ENCODE measurements around the gene MVP.
A peak's percentile ranks its signal among the peaks of the same experiment; 100 is the strongest.

Gene MVP

GRCh38 chr16:29804455-29805231, 15.6 kb upstream of the MVP start:
- no peak for DNase-seq

DNA sequence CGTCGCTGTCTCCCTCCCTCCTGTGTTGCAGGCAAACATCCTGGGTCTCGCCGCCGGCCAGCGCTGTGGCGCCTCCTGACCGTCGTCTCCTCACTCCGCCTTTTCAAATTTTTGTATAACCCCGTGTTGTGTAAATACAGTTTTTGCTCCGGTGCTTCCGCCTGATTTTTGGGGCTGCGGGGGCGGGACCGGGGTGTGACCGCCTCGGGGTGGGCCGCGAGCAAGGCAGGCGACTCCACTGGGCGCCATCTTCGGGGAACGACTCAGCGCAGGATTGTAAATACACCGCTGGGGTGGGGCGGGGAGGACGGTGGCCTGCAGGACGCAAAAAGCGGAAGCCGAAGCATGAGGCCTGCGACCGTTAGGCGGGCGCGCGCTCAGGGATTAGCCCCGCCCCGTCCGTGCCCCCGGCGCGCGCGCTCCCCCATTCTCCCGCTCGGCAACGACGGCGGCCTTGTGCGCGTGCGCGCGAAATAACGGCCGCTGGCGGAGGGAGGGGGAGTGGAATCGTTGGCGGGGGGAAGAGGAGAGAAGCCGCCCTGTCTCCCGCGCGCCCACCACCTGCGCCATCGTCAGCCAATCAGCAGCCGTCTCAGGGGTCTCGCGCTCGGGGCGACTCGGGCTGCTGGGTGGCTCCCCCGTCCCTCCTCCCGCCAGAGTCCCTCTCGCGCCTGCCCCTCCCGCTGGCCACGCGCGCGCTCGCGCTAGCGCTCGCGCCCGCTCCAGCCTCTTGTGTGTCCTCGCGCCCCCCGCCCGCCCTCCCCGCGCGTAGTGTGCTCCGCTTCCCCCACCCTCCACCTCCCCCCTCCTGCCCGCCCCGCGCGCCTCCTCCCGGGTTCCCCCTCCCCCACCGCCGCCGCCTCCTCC, 14.8 kb upstream of the MVP start:
- peak; percentile 98 for DNase-seq

- DNase-seq, result peak; percentile 84
These were observed 14.1 kb upstream of the MVP start, which contains the start of gene MAZ for GRCh38 chr16:29806099-29806579. MAZ (plus strand) TSS chr16:29806529; CDS start chr16:29806702, 173 bp downstream.

DNA sequence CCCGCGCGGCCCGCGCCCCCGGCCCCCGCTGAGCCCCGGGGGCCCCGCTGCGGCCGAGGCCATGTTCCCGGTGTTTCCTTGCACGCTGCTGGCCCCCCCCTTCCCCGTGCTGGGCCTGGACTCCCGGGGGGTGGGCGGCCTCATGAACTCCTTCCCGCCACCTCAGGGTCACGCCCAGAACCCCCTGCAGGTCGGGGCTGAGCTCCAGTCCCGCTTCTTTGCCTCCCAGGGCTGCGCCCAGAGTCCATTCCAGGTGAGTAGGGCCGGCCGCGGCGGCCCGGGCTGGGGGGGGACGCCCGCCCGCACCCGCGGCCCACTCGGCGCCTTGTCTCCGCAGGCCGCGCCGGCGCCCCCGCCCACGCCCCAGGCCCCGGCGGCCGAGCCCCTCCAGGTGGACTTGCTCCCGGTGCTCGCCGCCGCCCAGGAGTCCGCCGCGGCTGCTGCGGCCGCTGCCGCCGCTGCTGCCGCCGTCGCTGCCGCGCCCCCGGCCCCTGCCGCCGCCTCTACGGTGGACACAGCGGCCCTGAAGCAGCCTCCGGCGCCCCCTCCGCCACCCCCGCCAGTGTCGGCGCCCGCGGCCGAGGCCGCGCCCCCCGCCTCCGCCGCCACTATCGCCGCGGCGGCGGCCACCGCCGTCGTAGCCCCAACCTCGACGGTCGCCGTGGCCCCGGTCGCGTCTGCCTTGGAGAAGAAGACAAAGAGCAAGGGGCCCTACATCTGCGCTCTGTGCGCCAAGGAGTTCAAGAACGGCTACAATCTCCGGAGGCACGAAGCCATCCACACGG, 13.4 kb upstream of the MVP start:
- peak; percentile 82 for DNase-seq

DNA sequence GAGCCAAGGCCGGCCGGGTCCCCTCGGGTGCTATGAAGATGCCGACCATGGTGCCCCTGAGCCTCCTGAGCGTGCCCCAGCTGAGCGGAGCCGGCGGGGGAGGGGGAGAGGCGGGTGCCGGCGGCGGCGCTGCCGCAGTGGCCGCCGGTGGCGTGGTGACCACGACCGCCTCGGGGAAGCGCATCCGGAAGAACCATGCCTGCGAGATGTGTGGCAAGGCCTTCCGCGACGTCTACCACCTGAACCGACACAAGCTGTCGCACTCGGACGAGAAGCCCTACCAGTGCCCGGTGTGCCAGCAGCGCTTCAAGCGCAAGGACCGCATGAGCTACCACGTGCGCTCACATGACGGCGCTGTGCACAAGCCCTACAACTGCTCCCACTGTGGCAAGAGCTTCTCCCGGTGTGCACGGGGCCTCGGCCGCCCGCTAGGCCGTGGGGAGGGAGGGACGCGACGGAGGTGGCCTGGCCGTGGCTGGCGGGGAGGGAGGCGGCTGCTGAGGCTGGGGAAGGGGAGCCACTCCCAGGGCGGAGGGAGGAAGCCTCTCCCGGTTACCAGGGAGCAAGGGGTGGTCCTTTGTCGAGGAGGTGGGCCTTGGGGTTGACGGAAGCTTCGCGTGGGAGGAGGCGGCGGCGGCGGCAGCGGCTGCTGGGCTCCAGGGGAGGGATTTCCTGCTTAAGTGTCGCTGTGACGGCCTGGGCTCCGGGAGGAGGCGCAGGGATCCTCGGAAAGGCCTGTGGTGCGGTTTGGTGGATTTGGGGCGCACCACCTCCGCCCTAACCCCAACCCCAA, 12.6 kb upstream of the MVP start:
- peak; percentile 94 for DNase-seq

DNA sequence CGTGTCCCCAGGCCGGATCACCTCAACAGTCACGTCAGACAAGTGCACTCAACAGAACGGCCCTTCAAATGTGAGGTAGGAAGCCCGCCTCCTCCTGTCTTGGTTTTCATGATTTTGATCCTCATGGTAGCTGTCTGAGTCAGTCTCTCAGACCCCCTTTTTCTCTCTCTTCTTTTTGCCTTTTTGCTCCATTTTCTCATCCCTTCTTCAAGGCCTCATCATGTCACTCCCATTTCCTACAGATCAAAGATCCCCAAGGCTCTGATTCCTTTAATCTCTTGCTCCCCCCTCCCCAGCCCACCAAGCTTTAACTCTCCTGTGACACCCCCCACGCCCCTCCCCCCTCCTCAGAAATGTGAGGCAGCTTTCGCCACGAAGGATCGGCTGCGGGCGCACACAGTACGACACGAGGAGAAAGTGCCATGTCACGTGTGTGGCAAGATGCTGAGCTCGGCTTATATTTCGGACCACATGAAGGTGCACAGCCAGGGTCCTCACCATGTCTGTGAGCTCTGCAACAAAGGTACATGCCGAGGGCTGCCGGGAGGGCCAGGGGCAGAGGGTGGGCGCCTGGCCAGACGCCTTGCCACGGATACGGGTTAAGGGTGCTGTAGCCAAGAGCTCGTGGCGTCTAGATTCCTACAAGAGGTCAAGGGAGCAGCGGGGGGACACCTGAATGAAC, 11.9 kb upstream of the MVP start:
- peak; percentile 65 for DNase-seq

DNA sequence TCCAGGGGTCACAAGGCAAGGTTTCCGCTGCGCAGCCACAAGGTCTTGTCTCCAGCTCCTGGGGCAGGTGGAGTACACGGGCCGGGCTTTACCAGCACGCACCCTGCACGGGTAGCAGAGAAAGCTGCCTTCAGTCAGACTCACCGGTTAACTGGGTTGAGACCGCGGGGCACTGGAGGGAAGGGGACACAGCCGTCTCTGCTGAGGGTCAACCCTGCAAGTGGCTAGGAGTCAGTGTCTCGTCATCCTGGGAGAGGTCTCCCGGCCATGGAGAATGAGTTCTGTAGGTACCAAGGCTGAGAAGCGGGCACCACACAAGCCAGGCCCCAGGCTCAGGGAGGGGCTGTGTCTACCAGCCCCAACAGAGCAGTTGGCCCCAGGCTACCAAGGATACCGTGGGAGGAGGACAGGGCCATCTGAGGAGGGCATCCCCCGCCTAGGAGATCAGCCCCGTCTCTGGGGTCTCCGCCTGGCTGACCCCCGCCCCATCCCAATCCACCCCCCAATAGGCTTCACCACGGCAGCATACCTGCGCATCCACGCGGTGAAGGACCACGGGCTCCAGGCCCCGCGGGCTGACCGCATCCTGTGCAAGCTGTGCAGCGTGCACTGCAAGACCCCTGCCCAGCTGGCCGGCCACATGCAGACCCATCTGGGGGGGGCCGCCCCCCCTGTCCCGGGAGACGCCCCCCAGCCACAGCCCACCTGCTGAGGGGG, 11.1 kb upstream of the MVP start:
- DNase-seq, result no peak

GRCh38 chr16:29809850-29810698, 10.2 kb upstream of the MVP start:
- DNase-seq, result peak; percentile 57

GRCh38 chr16:29810699-29811169, 9.5 kb upstream of the MVP start:
- no peak for DNase-seq

GRCh38 chr16:29811170-29811895, 8.9 kb upstream of the MVP start:
- peak; percentile 92 for DNase-seq

DNA sequence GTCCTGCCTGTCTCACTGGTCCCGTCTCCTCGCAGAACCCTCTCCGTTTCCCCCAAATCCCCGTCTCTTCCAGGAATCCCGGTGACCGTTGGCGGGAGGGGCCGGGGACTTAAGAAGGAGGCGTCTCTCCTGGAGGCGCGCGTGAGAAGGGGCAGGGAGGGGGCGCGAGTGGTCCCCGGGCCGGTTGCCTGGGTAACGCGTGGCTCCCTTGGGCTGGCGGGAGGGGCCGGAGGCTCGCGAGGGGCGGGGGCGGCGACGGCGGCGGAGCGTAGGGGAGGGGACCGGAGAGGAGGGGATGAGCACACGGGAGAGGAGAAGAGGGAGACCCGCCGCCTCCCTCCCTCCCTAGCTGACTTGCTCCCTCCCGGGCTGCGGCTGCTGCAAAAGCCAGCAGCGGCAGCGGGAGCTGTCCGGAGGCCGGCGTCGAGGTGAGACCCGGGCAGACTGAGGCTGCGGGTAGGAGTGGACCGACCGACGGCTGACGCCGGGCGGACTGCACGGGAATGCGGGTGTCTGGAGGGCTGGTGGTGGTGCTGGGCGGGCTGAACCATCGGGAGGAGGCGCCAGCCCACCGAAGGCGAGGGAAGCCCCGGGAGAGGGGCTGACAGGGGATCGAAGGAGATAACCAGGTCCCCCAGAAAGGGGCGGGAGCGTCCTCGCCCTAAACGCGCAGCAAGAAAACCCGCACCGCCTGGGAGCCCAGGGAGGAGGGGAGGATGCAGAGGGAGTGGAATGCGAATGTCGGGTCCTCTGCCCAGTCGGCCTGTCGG, 8.2 kb upstream of the MVP start, which contains the start of gene PRRT2:
TSS of gene PRRT2 (plus strand) at position 298 of the 770 bp plus-strand sequence. CDS start 862 bp downstream, outside the sequence.
- peak; percentile 75 for DNase-seq

GRCh38 chr16:29812754-29813643, 7.3 kb upstream of the MVP start:
- DNase-seq, result no peak

GRCh38 chr16:29813644-29814562, 6.4 kb upstream of the MVP start:
- DNase-seq, result no peak

DNA sequence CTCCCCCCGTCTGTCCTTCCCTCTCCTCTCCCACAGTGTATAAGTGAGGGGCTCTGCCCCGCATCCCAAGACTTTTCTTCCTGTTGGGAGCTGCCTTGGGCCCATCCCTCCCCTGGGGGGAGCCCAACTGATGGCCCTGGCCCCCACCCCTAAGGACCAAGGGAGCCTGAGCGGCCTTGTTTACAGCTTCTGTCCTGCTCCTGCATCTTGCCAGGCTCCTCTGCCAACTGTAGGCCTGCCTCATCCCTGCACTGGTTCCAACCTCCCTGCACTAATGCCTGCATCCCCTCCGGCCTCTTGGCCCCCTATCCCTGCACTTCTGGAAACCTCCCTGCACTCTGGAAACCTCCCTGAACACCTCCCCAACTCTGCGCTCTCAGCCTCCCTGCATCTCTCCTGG, 5.7 kb upstream of the MVP start:
- DNase-seq, result no peak

DNA sequence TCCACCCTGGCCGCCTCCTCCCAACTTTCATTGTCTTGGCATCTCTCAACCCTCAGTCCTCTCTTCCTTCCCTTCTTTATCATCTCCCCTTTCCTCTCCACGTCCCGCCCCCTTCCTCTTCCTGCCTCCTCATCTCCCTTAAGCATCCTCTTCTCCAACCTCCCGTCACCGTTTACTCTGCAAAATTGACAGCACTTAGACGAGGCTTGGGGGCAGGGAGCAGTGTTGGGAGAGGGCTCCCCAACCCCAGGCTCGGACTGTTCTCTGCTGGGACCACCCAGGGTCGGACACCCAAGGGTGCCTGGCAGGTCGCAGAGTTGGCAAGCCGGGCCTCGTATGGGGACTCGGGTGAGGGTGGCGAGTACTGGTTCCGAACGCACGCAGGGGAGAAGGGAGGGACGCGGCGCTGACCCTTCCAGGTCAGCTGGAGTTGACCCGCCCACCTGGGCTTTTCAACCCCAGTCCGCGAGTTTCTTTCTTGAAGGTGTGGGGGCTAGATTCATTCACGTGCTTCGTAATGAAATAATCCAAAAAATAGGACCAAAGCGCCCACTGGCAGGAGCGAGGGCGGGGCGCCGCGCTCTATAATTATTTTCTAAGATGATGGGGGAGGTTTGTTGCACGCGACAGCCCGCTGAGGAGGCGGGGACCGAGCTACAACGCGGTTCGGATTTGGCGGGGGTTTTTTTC, 5.1 kb upstream of the MVP start:
- DNase-seq, result peak; percentile 74
